Neural progenitor cell (in vitro differentiated cells): ENCODE results near the gene ZNF578. TPM values are rescaled to one million over a fixed set of nuclear protein-coding genes. Genes with fewer than 3 reads are reported as not detected.

Experiments used
- DNase-seq: peaks from one replicate; pipeline ENCODE4 v3.0.0-alpha.2; 2016; ENCODE audit warnings: low spot score
- H2AFZ ChIP-seq: fragments of 200-600 bp; sonication (generic); replicated peaks from 2 replicates; pipeline ENCODE4 v1.6.1; 2016; ENCODE audit warnings: antibody characterized with exemption
- H3F3A ChIP-seq: fragments of 200-600 bp; sonication (generic); 2 replicates; pipeline ENCODE4 v1.6.1; 2016; ENCODE audit warnings: antibody characterized with exemption, low read depth
- H3K27ac ChIP-seq: fragments of 200-600 bp; sonication (generic); 2 replicates; pipeline ENCODE4 v1.5.1; 2016; ENCODE audit warnings: mild to moderate bottlenecking
- H3K27me3 ChIP-seq: fragments of 200-600 bp; sonication (generic); 2 replicates; pipeline ENCODE4 v1.6.1; 2016; ENCODE audit warnings: mild to moderate bottlenecking, moderate library complexity
- H3K36me3 ChIP-seq: fragments of 200-600 bp; sonication (generic); 2 replicates; pipeline ENCODE4 v1.5.1; 2016
- H3K4me1 ChIP-seq: fragments of 200-600 bp; sonication (generic); 2 replicates; pipeline ENCODE4 v1.6.1; 2016; ENCODE audit warnings: mixed run types
- H3K4me2 ChIP-seq: fragments of 200-600 bp; sonication (generic); 2 replicates; pipeline ENCODE4 v1.6.1; 2016
- H3K4me3 ChIP-seq: fragments of 200-600 bp; sonication (generic); 2 replicates; pipeline ENCODE4 v1.5.1; 2016
- H3K79me2 ChIP-seq: fragments of 200-600 bp; sonication (generic); 2 replicates; pipeline ENCODE4 v1.6.1; 2016; ENCODE audit warnings: low read depth
- H3K9ac ChIP-seq: fragments of 200-600 bp; sonication (generic); 2 replicates; pipeline ENCODE4 v1.6.1; 2016
- H3K9me3 ChIP-seq: fragments of 200-600 bp; sonication (generic); 2 replicates; pipeline ENCODE4 v1.5.1; 2016; ENCODE audit warnings: low read depth
- H4K20me1 ChIP-seq: fragments of 200-600 bp; sonication (generic); 2 replicates; pipeline ENCODE4 v1.6.1; 2016; ENCODE audit warnings: low read depth
- H3K27ac Mint-ChIP-seq: 3 replicates; pipeline ENCODE4 v1.8.0; 2021; ENCODE audit warnings: mixed read lengths
- H3K27me3 Mint-ChIP-seq: 2 replicates; pipeline ENCODE4 v1.8.0; 2022; ENCODE audit warnings: low read depth, mild to moderate bottlenecking, inconsistent platforms, moderate library complexity, mixed read lengths; ENCODE audit not compliant: insufficient read depth
- H3K36me3 Mint-ChIP-seq: 3 replicates; pipeline ENCODE4 v1.8.0; 2021; ENCODE audit warnings: mixed read lengths
- H3K4me1 Mint-ChIP-seq: 3 replicates; pipeline ENCODE4 v1.8.0; 2021; ENCODE audit warnings: mixed read lengths
- H3K4me3 Mint-ChIP-seq: 3 replicates; pipeline ENCODE4 v1.8.0; 2021; ENCODE audit warnings: mild to moderate bottlenecking, moderate library complexity, mixed read lengths
- H3K9me3 Mint-ChIP-seq: 3 replicates; pipeline ENCODE4 v1.8.0; 2020; ENCODE audit warnings: mixed read lengths
- EZH2 ChIP-seq: fragments of 200-600 bp; sonication (generic); IDR thresholded peaks from 2 replicates; pipeline ENCODE4 v1.6.1; 2017; ENCODE audit warnings: antibody characterized with exemption, mild to moderate bottlenecking, moderate library complexity
- EZH2phosphoT487 ChIP-seq: fragments of 200-600 bp; sonication (generic); IDR thresholded peaks from 2 replicates; pipeline ENCODE4 v1.6.1; 2017; ENCODE audit warnings: antibody characterized with exemption
- total RNA-seq: library from RNA; depleted of rRNA; stranded (reverse); fragments of >200 nt; gene quantifications from 2 replicates; pipeline ENCODE4 v1.2.3, GENCODE V29; 2015; ENCODE audit warnings: low replicate concordance
- TF ChIP-seq, protein P1 (sequence below): fragments of 200-600 bp; sonication (generic); IDR thresholded peaks from 2 replicates; pipeline ENCODE4 v1.5.1; 2017; ENCODE audit warnings: antibody characterized with exemption, mild to moderate bottlenecking

Gene ZNF578
- total RNA-seq, 1 donor from 2014 or later = 9.7 TPM

DNA sequence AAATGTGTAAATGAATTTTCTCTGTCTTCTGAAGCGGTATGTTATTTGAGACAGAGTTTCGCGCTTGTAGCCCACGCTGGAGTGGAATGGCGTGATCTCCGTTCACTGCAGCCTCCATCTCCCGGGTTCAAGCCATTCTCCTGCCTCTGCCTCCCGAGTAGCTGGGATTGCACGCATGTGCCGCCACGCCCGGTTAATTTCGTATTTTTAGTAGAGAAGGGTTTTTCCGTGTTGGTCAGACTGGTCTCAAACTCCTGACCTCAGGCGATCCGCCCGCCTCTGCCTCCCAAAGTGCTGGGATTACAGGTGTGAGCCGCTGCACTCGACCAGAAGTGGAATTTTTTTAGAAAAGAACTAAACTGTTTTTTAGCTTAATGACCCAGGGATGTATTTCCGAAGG is 70.7 kb downstream of the ZNF578 start:
- TF ChIP-seq EZH2 (no peak), EZH2phosphoT487 (no peak)
- TF ChIP-seq, protein P1, sequence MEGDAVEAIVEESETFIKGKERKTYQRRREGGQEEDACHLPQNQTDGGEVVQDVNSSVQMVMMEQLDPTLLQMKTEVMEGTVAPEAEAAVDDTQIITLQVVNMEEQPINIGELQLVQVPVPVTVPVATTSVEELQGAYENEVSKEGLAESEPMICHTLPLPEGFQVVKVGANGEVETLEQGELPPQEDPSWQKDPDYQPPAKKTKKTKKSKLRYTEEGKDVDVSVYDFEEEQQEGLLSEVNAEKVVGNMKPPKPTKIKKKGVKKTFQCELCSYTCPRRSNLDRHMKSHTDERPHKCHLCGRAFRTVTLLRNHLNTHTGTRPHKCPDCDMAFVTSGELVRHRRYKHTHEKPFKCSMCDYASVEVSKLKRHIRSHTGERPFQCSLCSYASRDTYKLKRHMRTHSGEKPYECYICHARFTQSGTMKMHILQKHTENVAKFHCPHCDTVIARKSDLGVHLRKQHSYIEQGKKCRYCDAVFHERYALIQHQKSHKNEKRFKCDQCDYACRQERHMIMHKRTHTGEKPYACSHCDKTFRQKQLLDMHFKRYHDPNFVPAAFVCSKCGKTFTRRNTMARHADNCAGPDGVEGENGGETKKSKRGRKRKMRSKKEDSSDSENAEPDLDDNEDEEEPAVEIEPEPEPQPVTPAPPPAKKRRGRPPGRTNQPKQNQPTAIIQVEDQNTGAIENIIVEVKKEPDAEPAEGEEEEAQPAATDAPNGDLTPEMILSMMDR = no peak
- Histone ChIP-seq H3K4me1 (peaks cover 26% of the 10 kb centered on the region), H3K9me3 (no peaks in the 10 kb centered on the region), H3K36me3 (no peaks in the 10 kb centered on the region), H3K27ac (no peak overlapping the region), H3K4me2 (no peak overlapping the region), H4K20me1 (no peaks in the 10 kb centered on the region), H3F3A (peaks cover 28% of the 10 kb centered on the region), H2AFZ (no peak overlapping the region), H3K4me3 (no peak overlapping the region), H3K79me2 (peaks cover 3% of the 10 kb centered on the region), H3K9ac (no peak overlapping the region), H3K27me3 (no peaks in the 10 kb centered on the region)
- Mint-ChIP-seq H3K9me3 (peaks cover 54% of the 10 kb centered on the region), H3K4me1 (peaks cover 8% of the 10 kb centered on the region), H3K36me3 (peaks cover 2% of the 10 kb centered on the region), H3K27ac (no peak overlapping the region), H3K4me3 (no peak overlapping the region), H3K27me3 (peaks cover 6% of the 10 kb centered on the region)
- DNase-seq = no peak

DNA sequence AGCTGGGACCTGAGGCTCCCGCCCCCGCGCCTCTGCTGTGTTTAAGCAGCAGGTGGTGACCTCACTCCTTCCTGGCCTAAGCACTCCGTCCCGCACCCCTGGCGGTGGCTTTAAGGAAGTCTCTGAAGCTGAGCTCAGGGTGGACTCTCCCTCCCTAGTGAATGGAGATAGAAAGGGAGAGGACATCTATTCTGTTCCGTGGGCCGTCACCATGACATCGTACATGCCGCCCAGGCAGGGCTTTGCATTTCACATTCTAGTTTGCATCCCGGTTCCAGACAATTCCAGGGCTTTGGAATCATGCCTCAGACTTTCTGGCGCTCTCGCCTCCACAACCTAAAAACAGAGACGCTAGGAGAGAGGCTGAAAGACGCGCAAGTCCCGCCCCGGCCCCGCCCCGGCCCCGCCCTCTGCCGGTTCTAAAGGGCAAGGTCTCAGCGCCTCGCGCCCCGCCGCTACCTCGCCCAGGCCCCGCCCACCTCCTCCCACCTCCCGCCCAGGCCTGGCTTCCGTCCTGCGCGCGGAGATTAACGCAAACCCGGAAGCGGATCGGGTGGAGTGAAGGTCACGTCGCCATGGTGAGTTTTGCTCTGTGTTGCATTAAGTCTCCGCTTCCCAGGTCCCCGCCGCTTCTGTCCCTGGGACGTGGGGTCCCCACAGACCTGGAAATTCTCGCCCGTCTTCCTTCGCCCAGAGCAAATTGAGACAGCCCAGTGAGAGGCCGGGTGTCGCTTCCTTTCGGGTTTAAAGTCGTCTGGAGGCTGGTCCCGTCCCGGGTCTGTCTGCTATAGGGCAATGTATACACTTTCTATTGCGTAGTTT is 74.0 kb downstream of the ZNF578 start, which contains the start of gene ZNF808:
ZNF808 (plus strand) TSS at position 535 of the 822 bp plus-strand sequence. CDS start 15,617 bp downstream, outside the sequence.
- peak within 1 kb of the TSS; percentile 83 for H2AFZ ChIP-seq

DNA sequence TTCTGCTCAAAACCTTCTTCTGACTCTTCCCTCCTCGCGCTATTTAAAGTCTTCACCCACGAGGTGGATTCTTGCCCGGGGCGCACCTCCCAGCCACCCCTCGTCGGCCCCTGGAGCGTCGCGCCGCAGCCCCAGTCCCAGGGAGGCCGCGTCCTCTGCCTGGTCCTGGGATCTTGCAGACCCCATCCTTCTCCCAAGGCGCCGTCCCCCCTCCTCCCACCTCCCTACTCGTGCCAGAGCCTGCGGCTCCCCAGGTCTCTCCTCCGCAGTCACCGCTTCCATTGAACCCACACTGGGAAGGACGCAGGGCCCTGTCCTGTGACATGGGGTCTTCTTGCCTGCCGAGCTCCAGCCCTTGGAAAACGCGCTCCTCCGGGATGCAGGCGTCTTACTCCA is 74.6 kb downstream of the ZNF578 start:
- Histone ChIP-seq H3K4me1 (peaks cover 3% of the 10 kb centered on the region), H3K9me3 (no peaks in the 10 kb centered on the region), H3F3A (peaks cover 13% of the 10 kb centered on the region), H4K20me1 (no peaks in the 10 kb centered on the region), H3K36me3 (no peaks in the 10 kb centered on the region), H3K9ac (peak overlapping the region; percentile 32), H3K79me2 (peaks cover 8% of the 10 kb centered on the region), H2AFZ (peak overlapping the region; percentile 81), H3K27me3 (no peaks in the 10 kb centered on the region), H3K4me3 (peak overlapping the region; percentile 83), H3K27ac (no peak overlapping the region), H3K4me2 (peak overlapping the region; percentile 95)
- Mint-ChIP-seq H3K4me3 (peak overlapping the region; percentile 99), H3K27ac (peak overlapping the region; percentile 82), H3K9me3 (peaks cover 37% of the 10 kb centered on the region), H3K27me3 (peaks cover 2% of the 10 kb centered on the region), H3K36me3 (peaks cover 6% of the 10 kb centered on the region), H3K4me1 (peaks cover 8% of the 10 kb centered on the region)
- no peak for TF ChIP-seq EZH2phosphoT487
- TF ChIP-seq, protein P1 = no peak
- no peak for TF ChIP-seq EZH2
- peak; percentile 47 for DNase-seq

More for the DNA sequence above, 74.0 kb downstream of the ZNF578 start, which contains the start of gene ZNF808:
- Histone ChIP-seq H3F3A (peaks cover 13% of the 10 kb centered on the region), H3K9ac (peak within 1 kb of the TSS; percentile 32), H3K9me3 (no peaks in the 10 kb centered on the region), H3K27ac (peak within 1 kb of the TSS; percentile 18), H3K4me2 (peak within 1 kb of the TSS; percentile 95), H3K4me3 (peak within 1 kb of the TSS; percentile 83), H3K27me3 (no peaks in the 10 kb centered on the region), H3K79me2 (peaks cover 8% of the 10 kb centered on the region), H3K36me3 (no peaks in the 10 kb centered on the region), H3K4me1 (peaks cover 3% of the 10 kb centered on the region), H4K20me1 (no peaks in the 10 kb centered on the region)
- Mint-ChIP-seq H3K27me3 (peaks cover 2% of the 10 kb centered on the region), H3K4me1 (peaks cover 8% of the 10 kb centered on the region), H3K36me3 (peaks cover 2% of the 10 kb centered on the region), H3K27ac (peak within 1 kb of the TSS; percentile 82), H3K9me3 (peaks cover 42% of the 10 kb centered on the region), H3K4me3 (peak within 1 kb of the TSS; percentile 99)
- no peak for TF ChIP-seq EZH2phosphoT487
- peak; percentile 43 for TF ChIP-seq EZH2
- TF ChIP-seq, protein P1 = peak; percentile 65
- DNase-seq = peak; percentile 96
